Measurements from ENCODE around the gene EIF2D. TPM values are rescaled to one million over a fixed set of nuclear protein-coding genes. Genes with fewer than 3 reads are reported as not detected.

The EIF2D gene
- polyA plus RNA-seq, 2 of the 4 experiments (the other 2 are of a cell fraction) = 31.8 to 63.2 TPM

DNA sequence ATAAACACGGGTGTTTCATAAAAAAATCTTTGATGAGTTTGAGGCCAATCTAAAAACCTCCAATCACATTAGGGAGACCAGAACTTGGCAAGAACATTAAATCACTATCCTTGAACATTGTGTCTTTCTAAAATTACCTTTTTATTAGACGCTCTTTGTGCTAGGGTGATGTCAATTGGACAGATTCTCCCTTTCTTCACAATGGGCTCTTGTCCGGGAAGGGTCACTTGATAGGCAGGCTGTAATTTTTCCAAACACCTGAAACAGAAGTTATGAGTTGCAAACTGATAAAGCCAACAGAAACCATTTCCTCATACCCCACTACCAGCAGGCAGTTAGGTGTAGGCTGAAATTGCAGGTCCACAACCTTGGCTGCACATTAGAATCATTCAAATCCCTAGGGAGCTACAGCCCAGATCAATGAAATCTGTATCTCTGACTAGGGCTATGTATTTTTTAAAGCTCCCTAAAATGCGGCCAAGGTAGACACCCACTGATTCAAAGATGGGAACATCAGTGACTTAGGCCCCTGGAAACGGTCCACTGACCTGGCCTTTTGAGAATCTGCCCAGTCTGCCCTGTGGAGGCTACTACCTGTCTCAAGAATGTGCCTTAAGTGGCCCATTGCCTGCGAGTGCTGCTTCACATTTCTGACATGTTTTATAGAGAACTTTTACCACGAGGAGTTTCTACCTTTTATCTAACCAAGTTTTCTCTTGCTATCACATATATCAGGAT is 16.5 kb downstream of the EIF2D start:
- H3K9me3 ChIP-seq = no peaks in the 10 kb centered on the region
- H3K4me1 ChIP-seq = no peaks in the 10 kb centered on the region
- WGBS (ENCODE audit: missing lambda C conversion rate) = 84% methylated on average over 7 of the region's 7 CpGs
- TF ChIP-seq ZC3H11A (IDR thresholded peaks at IDR 0.05) (no peak), MAFK (IDR thresholded peaks at IDR 0.05; ENCODE audit: partially characterized antibody) (no peak), EP300 (IDR thresholded peaks at IDR 0.05) (no peak), KDM1A (IDR thresholded peaks at IDR 0.05; ENCODE audit: low read depth) (no peak), GATA3 (IDR thresholded peaks at IDR 0.05; ENCODE audit: borderline replicate concordance) (no peak), SMC3 (IDR thresholded peaks at IDR 0.05) (no peak), RNF2 (IDR thresholded peaks at IDR 0.05; ENCODE audit: borderline replicate concordance, low read depth) (no peak), RFX5 (IDR thresholded peaks at IDR 0.05) (no peak), NPAS2 (CRISPR knock-in tag; IDR thresholded peaks at IDR 0.05; ENCODE audit: borderline replicate concordance) (no peak), POLR2AphosphoS2 (conservative IDR thresholded peaks at IDR 0.05; ENCODE audit: low read length) (no peak), BHLHE40 (IDR thresholded peaks at IDR 0.05; ENCODE audit: low read depth, low read length) (no peak), EHMT2 (IDR thresholded peaks at IDR 0.05; ENCODE audit: low read depth) (no peak), HOXA7 (CRISPR knock-in tag; IDR thresholded peaks at IDR 0.05) (no peak), ZSCAN20 (CRISPR knock-in tag; IDR thresholded peaks at IDR 0.05) (no peak)
- TF ChIP-seq, protein P1, sequence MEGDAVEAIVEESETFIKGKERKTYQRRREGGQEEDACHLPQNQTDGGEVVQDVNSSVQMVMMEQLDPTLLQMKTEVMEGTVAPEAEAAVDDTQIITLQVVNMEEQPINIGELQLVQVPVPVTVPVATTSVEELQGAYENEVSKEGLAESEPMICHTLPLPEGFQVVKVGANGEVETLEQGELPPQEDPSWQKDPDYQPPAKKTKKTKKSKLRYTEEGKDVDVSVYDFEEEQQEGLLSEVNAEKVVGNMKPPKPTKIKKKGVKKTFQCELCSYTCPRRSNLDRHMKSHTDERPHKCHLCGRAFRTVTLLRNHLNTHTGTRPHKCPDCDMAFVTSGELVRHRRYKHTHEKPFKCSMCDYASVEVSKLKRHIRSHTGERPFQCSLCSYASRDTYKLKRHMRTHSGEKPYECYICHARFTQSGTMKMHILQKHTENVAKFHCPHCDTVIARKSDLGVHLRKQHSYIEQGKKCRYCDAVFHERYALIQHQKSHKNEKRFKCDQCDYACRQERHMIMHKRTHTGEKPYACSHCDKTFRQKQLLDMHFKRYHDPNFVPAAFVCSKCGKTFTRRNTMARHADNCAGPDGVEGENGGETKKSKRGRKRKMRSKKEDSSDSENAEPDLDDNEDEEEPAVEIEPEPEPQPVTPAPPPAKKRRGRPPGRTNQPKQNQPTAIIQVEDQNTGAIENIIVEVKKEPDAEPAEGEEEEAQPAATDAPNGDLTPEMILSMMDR (IDR thresholded peaks at IDR 0.05) = no peak
- TF ChIP-seq, protein P2, sequence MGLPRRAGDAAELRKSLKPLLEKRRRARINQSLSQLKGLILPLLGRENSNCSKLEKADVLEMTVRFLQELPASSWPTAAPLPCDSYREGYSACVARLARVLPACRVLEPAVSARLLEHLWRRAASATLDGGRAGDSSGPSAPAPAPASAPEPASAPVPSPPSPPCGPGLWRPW (IDR thresholded peaks at IDR 0.05) = no peak
- TF ChIP-seq, protein P3, sequence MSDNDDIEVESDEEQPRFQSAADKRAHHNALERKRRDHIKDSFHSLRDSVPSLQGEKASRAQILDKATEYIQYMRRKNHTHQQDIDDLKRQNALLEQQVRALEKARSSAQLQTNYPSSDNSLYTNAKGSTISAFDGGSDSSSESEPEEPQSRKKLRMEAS (IDR thresholded peaks at IDR 0.05) = no peak
- TF ChIP-seq, protein P4, sequence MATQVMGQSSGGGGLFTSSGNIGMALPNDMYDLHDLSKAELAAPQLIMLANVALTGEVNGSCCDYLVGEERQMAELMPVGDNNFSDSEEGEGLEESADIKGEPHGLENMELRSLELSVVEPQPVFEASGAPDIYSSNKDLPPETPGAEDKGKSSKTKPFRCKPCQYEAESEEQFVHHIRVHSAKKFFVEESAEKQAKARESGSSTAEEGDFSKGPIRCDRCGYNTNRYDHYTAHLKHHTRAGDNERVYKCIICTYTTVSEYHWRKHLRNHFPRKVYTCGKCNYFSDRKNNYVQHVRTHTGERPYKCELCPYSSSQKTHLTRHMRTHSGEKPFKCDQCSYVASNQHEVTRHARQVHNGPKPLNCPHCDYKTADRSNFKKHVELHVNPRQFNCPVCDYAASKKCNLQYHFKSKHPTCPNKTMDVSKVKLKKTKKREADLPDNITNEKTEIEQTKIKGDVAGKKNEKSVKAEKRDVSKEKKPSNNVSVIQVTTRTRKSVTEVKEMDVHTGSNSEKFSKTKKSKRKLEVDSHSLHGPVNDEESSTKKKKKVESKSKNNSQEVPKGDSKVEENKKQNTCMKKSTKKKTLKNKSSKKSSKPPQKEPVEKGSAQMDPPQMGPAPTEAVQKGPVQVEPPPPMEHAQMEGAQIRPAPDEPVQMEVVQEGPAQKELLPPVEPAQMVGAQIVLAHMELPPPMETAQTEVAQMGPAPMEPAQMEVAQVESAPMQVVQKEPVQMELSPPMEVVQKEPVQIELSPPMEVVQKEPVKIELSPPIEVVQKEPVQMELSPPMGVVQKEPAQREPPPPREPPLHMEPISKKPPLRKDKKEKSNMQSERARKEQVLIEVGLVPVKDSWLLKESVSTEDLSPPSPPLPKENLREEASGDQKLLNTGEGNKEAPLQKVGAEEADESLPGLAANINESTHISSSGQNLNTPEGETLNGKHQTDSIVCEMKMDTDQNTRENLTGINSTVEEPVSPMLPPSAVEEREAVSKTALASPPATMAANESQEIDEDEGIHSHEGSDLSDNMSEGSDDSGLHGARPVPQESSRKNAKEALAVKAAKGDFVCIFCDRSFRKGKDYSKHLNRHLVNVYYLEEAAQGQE (IDR thresholded peaks at IDR 0.05) = no peak
- TF ChIP-seq, protein P5, sequence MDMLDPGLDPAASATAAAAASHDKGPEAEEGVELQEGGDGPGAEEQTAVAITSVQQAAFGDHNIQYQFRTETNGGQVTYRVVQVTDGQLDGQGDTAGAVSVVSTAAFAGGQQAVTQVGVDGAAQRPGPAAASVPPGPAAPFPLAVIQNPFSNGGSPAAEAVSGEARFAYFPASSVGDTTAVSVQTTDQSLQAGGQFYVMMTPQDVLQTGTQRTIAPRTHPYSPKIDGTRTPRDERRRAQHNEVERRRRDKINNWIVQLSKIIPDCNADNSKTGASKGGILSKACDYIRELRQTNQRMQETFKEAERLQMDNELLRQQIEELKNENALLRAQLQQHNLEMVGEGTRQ (IDR thresholded peaks at IDR 0.05) = no peak
- TF ChIP-seq, protein P6, sequence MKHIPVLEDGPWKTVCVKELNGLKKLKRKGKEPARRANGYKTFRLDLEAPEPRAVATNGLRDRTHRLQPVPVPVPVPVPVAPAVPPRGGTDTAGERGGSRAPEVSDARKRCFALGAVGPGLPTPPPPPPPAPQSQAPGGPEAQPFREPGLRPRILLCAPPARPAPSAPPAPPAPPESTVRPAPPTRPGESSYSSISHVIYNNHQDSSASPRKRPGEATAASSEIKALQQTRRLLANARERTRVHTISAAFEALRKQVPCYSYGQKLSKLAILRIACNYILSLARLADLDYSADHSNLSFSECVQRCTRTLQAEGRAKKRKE (CRISPR knock-in tag; IDR thresholded peaks at IDR 0.05; ENCODE audit: low read depth) = no peak
- POLR2A ChIA-PET = no interaction called here
- no peak for FAIRE-seq
- ATAC-seq = no peak
- CTCF ChIA-PET = interaction anchor here (0.7 to 6.2 kb wide), 5 partner anchors 12 to 387 kb away, joined by 3 to 44 read pairs (median 4); partner anchors contain the start of gene EIF2D
- no peak overlapping the region for H3K27ac ChIP-seq
- no peak overlapping the region for H3K4me3 ChIP-seq
- no peak overlapping the region for H3K4me2 ChIP-seq
- DNase-seq (ENCODE audit: low read depth in 1 of 2, low spot score in 1 of 2) = no peak
